GM18507 (cell line): Measurements from ENCODE around the gene LCOR.

Experiments
- DNase-seq: peaks from one replicate; pipeline ENCODE4 v3.0.0; 2011; ENCODE audit warnings: low read depth; ENCODE audit not compliant: insufficient read length; ENCODE audit errors: extremely low spot score
- FAIRE-seq: peaks from 2 replicates; lab custom pipeline; 2011; peaks lifted over from hg19 to GRCh38; lab: Jason Lieb, UNC

The LCOR gene

DNA sequence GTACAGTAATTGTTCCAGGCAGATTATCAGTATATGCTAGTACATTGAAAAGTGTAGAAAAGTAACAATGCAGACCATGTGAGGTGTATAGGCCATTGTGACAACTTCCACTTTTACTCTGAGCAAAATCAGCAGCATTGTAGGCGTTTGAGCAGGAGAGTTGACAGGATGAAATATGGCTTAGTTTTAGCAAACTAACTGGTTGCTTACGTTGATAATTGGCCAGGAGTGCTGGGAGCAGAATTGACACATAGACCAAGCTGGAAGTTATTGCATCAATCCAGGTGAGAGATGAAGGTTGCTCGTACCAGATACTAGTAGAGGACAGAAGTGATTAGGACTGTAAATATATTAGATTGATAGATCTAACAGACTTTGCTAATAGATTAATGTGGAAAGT, 46.0 kb downstream of the LCOR start:
- FAIRE-seq: no peak

GRCh38 chr10:96880575-96880974, 48.5 kb downstream of the LCOR start:
- DNase-seq: no peak
- peak; percentile 38 for FAIRE-seq

More for the DNA sequence above, 46.0 kb downstream of the LCOR start:
- no peak for DNase-seq

DNA sequence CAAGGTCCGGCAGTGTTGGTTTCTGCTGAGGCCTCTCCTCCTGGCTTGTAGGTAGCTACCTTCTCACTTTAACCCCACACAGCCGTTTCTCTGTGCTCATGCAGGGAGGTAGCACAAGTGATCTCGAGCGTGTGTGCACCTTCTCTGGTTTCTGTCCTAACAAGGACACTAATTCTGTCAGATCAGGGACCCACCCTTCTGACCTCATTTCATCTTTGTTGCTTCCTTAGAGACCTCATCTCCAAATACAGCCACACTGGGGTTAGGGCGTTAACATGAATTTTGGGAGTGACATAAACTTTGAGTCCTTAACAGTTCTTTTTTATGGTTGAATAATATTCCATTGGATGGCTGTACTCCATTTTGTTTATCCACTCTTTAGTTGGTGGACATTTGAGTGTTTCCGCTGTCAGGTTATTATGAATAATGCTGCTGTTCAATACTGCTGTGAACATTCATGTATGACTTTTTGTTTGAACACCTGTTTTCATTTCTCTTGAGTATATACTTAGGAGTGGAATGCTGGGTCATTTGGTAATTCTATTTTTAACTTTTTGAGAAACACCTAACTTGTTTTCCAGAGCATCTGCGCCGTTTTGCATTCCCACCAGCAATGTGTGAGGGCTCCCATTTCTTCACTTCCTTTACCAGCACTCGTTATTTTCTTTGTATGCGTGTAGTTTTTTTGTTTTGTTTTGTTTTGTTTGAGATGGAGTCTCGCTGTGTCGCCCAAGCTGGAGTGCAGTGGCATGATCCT, 57.5 kb downstream of the LCOR start:
- FAIRE-seq (no peak), DNase-seq (no peak)

GRCh38 chr10:96890172-96890513, 58.0 kb downstream of the LCOR start:
- DNase-seq: no peak
- FAIRE-seq: peak; percentile 47

DNA sequence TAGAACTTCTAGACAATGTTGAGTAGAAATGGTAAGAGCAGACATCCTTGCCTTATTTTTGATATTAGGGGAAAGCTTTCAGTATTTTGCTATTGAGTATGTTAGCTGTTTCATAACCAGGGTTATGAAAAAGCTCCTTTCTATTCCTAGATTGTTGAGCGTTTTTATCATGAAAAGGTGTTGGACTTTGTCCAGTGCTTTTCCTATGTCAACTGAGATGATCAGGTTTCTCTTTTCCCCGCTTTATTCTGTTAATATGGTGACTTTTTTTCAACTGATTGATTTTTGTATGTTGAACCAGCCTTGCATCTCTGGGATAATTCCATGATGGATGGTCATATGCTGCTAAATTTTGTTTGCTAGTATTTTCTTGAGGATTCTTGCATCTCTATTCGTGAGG, 58.5 kb downstream of the LCOR start:
- FAIRE-seq (no peak), DNase-seq (no peak)

DNA sequence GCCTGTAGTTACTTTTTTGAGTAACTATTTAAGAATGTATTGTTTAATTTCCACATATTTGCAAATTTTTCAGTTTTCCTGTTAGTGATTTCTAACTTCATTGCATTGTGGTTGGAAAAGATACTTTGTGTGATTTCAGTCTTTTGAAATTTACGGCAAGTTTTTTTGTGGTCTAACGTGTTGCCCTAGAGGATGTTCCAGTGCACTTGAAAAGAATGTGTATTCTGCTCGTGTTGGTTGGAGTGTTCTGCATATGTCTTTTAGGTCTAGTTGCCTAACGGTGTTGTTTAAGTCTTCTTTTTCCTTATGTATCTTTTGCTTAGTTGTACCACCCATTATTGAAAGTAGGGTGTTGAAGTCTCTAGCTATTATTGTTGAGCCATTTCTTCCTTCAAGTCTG, 59.7 kb downstream of the LCOR start:
- no peak for FAIRE-seq
- no peak for DNase-seq

DNA sequence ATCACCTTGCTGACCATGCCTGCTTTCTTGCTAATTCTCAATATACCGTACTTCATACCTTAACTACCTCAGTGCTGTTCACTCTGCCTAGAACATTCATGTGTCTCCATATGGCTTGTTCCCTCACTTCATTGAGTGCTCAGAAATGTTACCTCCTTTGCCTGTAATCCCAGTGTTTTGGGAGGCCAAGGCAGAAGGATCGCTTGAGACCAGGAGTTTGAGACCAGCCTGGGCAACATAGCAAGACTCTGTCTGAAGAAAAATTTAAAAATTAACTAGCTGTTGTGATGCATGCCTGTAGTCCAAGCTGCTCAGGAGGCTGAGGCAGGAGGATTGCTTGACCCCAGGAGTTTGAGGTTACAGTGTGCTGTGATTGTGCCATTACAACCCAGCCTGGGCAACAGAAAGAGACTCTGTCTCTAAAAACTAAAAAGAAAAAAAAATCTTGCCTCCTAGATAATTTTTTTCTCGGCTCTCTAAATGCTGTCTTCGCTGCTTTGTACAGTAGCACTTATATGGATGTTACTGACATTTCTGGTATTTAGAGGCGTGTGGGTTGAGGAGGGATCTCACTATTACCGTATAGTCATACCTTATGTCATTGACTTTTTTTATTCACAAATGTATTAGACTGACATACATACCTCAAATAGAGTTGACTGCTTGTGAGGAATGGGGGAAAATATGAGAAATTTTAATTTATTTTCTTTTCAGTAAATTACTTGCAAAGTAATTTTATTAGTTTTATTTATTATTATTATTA, 63.7 kb downstream of the LCOR start:
- DNase-seq (no peak), FAIRE-seq (peak; percentile 46)

DNA sequence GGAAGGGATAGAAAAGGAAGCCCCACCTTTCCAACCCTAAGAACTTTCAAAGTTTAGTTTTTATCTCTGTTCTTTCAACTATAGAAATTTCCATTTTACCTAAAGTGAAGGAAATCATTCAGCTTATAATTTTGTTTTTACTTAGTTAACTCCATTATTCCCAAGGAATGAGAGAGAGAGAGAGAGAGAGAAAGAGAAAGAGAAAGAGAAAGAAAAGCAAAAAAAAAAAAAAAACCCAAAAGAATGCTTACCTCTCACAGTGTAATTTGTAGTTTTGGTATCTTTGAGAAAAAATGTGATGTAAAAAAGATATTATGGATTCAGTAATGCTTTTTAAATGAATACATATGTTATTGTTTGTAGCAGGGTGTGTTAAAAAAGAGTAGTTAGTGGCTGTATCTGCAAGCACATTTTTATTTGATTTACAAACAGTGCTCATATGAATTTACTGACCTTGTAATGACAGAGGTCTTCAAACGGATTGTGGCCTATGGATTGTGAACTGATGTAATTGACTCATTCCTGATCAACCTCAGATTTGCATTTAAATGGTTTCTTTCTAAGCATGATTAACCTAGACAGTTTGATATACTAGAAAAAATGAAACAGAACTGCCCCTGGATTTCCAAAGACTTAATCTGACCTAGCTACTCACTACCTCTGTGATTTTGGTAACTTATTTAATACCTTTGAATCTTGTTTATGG, 64.9 kb downstream of the LCOR start:
- no peak for DNase-seq
- FAIRE-seq: peak; percentile 52

DNA sequence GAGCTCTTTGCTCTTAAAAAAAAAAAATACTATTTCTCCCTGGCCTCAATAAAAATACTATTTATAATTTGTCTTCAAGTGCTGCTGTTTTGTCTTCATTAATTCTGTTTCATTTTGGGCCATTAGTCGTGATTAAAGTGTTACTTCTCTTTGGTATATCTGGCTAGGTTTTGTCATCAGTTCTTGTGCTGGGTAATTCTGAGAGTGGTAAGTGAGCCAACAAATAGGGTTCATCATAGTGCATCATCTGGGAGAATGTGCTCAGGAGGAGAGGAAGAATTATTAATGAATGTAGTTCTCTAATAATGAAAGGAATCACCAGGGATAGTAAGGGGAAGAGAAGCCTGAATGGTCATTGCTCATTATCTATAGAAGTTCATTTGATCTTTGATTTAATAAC, 70.0 kb downstream of the LCOR start:
- DNase-seq (no peak), FAIRE-seq (no peak)

DNA sequence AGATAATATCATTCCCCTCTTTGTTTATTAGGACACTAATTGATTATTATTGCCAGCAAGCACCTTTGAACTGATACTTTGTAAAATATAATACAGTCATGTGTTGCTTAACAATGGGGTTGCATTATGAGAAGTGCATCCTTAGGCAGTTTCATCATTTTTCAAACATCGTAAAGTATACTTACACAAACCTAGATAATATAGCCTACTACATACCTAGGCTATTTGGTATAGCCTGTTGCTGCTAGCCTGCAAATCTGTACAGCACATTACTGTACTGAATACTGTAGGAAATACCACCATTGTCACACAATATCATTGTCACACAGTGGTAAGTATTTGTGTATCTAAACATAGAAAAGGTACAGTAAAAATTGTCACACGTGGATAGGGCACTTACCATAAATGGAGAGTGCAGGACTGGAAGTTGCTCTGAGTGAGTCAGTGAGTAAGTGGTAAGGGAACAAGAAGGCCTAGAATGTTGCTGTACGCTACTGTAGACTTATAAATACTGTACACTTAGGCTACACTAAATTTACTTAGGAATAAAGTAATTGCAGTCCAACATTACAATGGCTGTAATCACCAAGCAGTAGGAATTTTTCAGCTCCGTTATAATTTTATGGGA, 70.7 kb downstream of the LCOR start:
- DNase-seq (no peak), FAIRE-seq (no peak)

- FAIRE-seq (no peak), DNase-seq (no peak)
These were observed 72.5 kb downstream of the LCOR start for GRCh38 chr10:96904648-96905047.

- peak; percentile 14 for DNase-seq
- FAIRE-seq: peak; percentile 73
These were observed 74.8 kb downstream of the LCOR start for GRCh38 chr10:96906864-96907263.

GRCh38 chr10:96910488-96911395, 78.6 kb downstream of the LCOR start:
- FAIRE-seq: peak; percentile 77
- peak; percentile 40 for DNase-seq

DNA sequence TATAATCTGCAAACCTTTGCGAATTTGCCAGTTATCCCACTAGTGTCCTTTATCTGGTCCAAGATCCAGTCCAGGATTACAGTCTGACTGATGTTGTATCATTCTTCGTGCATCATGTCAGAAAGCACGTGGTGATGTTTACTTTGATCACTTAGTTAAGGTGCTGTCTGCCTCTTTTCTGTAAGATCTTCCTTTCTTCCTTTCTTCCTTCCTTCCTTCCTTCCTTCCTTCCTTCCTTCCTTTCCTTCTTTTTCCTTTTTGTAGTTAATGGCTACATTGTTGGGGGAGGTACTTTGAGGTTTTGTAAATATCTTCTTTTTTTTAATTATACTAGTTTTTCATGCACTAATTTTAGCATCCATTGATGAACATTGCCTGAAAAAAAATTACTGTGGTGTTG, 80.3 kb downstream of the LCOR start:
- DNase-seq (no peak), FAIRE-seq (no peak)

GRCh38 chr10:96913906-96914305, 81.8 kb downstream of the LCOR start:
- DNase-seq (no peak), FAIRE-seq (no peak)

DNA sequence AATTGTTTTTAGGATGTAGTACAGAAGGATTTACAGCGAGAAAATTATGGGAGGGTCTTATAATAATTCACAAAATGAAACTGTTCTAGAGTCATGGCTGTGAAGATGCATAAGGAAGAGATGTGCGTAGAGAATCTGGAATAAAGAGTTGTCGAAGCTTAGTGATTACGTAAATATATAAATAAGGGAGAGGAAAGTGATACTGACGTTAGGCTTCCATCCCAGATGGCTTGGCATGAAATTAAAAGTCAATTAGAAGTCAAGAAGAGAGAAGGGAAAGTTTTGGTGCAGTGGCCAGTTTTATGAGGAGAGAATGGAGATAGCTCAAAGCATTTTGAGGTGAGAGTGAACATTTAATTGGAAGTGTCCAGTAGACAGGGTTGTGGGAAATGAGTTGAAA, 85.5 kb downstream of the LCOR start:
- DNase-seq (no peak), FAIRE-seq (no peak)

DNA sequence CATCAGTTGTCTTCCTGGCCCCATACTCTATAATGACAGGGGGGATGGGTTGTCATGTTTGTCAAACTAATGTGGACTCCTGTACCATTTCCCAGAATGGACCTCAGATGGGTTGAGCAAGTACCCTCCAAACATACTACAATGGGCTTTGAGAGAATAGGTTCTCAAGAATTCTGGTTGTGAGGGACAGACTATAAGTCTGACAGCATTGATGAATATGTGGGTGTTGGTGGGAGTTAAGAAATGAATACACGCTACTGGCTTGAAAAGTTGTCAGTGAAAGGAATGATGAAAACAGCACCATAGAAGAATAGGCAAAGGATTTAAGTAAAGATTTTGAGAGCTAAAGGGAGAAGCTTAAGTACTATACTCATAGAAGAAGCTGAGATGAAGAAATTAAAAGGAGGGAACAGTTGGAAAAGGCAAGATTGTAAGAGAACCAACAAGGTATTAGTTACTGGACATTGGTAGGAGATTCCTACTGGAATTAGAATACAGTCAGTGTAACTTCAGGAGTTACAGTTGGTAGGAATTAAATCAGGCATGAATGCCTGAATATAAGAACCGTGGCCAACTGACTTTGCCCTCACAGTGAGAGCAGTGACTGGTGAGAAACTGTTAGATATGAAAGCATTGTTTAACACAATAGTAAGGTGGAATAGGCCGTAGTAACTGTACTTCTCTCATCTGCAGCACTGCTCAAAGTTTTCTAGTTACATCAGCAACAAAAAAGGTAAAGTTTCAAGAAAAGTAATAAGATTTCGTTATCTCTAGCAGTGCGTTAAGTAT, 86.3 kb downstream of the LCOR start:
- no peak for DNase-seq
- peak; percentile 55 for FAIRE-seq

- DNase-seq (no peak), FAIRE-seq (peak; percentile 76)
These were observed 87.8 kb downstream of the LCOR start for GRCh38 chr10:96919785-96920430.
